Stimulated activated CD4-positive, alpha-beta T cell treated with anti-CD3 and anti-CD28 coated beads, Interleukin-12 subunit alpha, Interleukin-12 subunit beta, amount 100 ng/mL, for 4 hours (primary cell): ENCODE results near the gene KCNIP1.
"Not testable (repeated sequence)": the region's sequence is repeated elsewhere in the genome, so short reads cannot be mapped to it uniquely, and the experiment has no call there.

Experiments used
- DNase-seq: peaks from one replicate; pipeline ENCODE4 v3.0.0-alpha.2; 2020

The KCNIP1 gene

DNA sequence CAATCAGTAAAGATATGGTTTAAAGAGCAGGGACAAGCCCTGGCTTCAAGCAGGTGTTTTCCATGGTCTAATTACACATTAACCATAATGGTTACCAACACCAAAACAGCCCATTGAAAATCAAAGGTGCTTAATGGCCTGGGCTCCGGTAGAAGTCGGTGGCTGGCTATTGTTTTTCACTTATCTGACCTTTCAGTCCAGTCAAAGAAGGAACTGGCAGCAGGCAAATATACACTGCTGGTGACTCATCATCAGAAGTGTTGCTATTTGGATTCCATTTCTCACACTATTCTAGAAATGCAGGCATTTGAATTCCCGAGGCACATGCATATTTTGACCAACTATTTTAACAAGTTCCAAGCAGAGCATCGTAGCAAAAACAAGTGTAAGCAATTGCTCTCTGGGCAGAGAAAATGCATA is 253.4 kb downstream of the KCNIP1 start:
- DNase-seq, result no peak

DNA sequence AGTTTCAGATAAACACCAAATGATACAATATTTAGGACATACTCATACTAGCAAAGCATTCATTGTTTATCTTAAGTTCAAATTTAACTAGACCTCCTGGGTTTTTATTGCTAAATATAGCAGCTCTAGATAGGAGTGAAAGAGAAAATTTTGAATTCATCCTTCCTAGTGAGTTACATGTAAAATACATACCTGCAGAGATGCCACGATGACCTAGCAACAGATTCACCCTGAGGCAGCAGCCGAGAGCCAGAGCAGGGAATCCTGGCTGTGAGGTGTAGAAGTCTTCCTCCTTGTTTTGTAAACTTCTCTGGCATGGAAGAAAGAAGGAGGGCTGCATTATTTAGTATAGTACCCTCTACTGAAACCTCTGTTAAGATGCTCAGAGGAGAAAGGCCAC is 253.8 kb downstream of the KCNIP1 start:
- no peak for DNase-seq

DNA sequence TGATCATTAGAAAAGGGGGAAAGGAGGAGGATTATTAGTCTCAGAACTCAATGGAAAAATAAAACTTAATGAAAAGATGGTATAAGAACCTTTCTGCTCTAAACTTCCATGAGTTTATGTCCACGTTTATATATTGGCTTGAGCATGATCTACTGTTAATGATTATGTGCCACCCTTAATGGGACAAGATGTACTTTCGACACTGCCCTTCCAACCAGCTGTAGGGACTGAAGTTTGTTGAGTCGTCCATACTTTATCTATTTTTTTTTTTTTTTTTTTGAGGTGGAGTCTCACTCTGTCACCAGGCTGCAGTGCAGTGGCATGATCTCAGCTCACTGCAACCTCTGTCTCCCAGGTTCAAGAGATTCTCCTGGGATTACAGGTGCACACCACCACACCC is 254.7 kb downstream of the KCNIP1 start:
- no peak for DNase-seq

DNA sequence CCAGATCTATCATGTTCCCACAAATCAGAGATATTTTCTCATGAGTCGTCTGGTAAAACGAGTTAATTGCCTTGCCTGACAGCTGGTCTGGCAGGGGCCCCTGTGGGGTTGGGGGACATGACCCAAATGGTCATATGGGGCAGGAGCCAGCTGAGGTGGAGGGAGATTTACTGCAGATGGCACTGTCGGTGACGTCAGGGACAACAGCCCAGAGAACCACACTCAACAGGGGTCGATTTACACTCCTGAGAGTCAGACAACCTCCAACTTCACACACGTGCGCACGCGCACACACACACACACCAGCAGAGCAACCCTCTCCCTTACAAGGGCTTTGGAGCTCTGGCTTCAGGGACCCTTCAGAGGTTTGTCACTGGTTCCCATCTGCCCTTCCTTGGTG is 256.3 kb downstream of the KCNIP1 start:
- DNase-seq, result no peak

DNA sequence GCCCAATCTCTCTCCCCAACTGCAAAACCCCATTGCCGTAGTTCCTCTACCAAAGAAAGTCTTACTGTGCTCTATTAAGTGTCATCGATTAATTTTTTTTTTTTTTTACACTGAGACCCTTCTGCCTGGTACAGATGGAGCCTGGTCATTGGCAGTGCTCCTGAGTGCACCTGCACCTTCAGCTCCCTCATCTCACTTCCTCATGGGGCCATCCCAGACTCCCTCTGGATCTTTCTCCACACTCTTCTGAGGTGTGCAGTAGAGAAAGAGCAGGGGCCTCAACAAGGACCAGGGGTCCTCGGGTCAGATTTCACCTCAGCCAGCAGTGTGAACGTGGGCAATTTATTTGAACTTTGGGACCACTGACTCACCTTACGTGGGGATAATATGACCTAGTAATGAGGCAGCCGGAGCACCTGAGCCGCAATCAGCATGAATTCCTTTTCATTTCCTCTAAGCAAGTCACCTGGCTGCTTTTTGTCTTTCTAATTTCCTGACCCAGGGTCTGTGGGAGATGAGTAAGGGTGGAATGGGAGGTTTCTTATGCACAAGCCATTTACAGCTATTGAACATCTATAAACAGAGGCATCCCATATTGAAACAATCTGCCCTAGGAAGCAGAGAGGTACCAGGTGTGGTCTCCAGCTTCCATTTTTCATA is 257.4 kb downstream of the KCNIP1 start:
- DNase-seq, result no peak

DNA sequence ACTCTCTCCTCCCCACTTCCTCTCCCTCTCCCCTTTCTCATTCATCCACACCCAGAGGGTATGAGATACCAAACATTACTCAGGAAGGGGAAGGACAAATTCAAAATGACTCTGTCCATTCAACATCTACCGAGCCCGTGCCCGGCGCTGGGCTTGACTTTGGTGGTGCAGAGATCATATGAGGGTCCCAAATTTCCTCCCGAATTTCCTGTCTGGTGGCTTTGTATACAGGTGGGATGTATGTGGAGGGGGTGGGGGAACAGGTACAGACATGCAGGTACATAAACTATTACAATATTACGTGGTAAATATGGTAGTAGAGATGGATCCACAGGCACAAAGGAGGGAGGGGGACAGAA is 257.9 kb downstream of the KCNIP1 start:
- DNase-seq, result no peak

DNA sequence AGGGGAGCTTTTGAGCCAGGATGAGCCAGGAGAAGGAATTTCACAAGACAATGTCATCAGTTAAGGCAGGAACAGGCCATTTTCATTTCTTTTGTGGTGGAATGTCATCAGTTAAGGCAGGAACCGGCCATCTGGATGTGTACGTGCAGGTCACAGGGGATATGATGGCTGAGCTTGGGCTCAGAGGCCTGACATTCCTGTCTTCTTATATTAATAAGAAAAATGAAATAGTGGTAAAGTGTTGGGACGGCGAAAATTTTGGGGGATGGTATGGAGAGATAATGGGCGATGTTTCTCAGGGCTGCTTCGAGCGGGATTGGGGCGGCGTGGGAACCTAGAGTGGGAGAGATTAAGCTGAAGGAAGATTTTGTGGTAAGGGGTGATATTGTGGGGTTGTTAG is 258.5 kb downstream of the KCNIP1 start:
- not testable (repeated sequence) for DNase-seq

DNA sequence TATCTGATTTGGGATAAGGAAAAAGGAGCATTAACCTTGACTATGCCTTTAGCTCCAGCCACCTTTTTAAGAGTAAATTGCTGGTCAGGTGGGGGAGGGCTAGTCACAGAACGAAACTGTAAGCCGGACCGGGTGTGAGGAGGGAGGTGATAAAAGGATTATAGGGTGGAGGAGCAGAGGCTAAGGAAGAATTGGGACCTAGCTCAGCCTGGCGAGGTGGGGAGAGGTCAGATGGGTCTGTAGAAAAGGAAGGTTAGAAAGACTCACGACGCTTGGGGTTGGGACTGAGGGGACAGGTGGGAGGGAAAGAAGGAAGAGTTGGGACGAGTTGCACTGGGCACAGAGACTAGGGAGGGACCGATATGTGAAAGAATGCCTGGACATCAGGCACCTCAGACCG is 262.0 kb downstream of the KCNIP1 start:
- DNase-seq, result not testable (repeated sequence)

DNA sequence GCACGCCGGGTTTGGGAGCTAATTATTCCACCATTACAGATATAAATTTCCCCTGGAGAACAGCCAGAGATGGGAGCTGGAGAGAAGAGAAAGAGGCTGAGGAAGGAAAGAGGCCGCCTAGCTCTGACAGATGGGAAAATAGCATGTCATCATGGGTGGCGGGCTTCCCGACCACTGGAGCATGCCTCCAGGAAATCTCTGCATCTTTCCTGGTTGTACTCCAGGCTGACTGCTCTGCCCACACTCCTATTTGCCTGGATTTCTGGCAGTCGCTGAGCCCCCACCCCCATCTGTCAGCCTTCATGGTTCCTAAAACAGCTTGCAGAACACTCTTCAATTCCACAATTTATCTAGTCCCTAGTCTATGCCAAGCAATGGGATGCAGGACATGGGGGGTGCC is 265.4 kb downstream of the KCNIP1 start:
- DNase-seq, result no peak

DNA sequence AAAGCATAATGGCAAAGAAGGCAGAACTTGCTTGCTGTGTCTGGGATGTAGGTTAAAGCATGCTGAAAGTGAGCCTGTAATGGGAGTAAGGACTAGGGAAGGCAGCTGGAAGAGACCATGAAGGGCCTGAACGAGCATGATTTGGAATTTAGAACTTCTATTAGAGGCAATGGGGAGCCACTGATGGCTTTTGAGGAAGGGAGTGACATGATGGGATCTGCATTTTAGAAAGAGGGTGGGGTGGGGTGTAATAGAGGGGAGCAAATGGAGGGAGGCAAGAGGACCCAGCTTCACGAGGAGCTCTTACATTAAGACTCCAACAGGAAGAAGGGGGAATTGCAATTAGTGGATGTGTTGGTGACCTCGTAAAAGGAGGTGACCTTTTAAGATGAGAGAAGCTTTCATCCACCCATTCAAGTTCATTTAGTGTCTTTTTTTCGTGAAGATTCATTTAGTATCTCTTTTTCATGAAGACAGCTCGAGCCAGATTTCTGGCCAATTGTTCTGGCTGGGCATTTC is 266.1 kb downstream of the KCNIP1 start:
- DNase-seq, result no peak

DNA sequence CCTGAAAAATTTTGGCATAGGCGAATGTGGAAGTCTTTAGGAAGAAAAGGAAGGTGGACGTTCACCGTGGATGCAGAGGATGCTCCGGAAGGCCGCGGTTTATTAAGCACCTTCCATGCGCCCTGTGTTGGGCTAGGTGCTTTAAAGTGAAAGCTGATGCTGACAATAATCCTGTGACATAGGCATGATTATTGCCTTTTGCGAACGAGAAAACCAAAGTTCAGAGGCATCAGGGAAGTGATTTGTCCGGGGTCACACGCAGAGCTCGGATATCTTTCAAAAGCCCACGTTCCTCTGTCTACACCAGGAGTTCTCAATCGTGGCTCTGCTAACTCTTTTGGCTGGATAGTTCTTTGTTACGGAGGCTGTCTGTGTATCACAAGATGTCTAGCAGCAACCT is 267.7 kb downstream of the KCNIP1 start:
- DNase-seq, result no peak

DNA sequence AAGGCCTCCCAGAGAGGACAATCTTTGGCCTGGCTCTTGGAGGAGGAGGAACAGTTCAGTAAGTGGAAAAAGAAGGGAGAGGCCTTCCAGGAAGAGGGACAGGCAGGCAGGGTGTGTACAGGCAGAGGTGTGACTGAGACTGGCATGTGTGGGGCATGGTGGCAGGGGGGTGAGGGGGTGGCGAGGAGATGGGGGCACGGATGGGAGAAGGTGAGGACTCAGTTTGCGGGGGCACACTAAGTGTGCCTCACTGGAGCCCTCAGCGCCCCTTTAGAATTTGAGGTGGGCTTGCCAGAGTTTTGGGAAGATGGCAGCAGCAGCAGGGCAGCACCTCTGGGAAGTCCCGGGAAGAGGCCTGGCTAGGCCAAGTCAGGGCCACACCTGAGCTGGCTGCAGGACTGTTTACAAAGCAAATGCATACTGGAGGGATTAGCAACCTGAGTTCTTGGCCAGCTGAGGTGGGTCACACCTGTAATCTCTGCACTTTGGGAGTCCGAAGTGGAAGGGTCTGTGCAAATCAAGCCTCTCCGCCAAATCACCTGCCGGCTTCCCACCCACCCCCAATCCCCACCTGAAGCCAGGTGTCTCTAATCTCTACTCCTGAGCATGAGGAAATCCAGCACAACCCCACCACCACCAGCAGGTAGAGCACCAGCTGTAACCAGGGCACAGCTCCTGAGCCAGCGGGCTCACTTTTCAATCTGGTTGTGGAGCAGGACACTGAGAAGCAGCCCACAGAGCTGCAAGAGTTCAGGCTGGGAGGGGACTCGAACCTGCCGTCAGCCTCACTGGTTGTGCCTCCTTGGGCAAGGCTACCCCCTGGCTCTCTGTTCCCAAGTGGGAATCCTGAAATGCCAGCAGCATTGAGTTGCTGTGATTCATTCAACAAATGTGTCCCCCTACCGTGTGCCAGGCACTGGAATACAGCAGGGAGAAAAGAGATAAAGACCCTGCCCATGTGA is 269.5 kb downstream of the KCNIP1 start:
- DNase-seq, result no peak

DNA sequence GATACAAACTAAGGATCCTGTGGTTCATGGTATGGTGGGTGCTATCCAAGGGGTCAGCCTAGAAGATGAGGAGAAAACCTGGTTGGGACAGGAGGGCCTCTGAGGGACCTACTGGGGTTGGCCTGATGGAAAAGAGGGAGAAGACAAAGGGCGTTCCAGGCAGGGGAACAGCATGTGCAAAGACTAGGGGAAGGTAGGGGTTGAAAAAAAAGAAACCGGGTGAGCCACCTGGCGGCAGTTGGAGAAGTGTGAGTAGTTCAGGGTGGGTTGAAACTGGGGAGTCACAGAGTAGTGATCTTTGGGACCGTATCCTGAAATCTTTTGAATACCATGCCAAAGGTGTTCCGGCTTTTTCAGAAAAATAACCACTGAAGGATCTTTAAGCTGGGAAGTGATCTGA is 271.0 kb downstream of the KCNIP1 start:
- no peak for DNase-seq

DNA sequence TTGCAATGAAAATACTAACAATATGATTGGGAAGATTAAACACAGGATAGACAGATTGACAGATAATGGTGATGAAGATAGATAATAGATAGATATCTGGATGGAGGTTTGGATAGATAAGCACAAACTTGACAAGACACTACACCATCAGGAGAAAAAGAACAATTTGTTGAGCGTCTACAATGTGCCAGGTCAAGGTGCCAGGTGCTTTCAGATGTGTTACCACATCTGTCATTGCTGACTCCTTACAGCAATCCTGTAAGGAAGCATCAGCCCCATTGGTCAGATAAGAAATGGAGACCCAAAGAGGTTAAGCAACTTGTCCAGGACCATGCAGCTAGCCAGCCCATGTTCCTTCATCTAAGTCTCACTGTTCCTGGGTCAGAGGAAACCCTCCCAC is 278.1 kb downstream of the KCNIP1 start:
- DNase-seq, result no peak

DNA sequence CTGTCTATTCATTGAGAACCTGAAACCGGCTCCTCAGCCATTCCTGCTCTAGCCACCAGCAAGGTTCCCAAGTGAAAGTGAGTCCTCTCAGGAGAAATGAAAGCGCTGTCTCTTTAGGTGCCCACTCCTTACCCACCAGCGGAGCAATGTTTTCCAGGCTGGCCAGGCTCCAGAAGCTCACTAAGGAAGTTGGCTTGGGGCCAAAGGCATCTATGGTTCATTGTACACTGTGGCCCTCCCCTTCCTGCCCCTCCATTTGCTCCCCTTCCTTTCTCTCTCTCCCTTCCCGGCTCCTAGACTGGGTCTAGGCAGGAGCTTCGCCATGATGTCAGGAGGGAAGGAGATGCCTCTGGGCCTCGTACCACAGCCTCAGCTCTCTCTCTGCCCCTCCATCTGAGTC is 278.6 kb downstream of the KCNIP1 start:
- no peak for DNase-seq

DNA sequence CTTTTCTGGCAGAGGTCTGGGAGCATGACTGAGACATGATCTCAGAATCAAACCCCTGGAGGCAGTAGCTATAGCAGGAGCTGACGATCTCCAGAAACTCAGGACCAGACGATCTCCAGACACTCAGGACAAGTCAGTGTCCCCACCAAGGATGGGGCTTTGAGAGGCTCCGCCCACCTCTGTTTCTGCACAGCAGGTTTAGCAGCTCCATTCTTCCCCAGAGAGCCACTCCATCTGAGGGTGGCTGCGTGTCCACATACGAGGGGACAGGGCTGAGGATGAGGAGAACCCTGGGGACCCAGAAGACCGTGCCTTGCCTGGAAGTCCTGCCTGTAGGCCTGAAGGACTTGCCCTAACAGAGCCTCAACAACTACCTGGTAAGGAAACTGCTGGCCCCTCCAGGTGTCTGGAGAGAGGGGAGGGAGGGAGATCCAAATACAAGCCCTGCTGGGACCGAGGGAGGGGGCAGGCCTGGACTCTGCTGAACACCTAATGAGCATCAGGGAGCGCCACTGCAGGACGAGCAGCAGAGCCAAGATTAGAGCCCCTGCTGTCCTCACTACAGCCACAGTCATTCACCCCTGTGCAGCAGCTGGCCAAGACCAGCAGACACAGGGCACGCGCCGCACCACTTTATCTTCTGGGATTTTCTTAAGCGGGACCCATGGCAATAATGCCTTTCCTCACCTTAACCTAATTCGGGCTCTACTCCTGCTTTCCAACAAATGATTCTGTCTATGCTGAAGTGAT is 279.9 kb downstream of the KCNIP1 start, which contains the start of gene GABRP:
TSS of gene GABRP (plus strand) at position 228 of the 750 bp plus-strand sequence. CDS start 4,891 bp downstream, outside the sequence.
- DNase-seq, result no peak

DNA sequence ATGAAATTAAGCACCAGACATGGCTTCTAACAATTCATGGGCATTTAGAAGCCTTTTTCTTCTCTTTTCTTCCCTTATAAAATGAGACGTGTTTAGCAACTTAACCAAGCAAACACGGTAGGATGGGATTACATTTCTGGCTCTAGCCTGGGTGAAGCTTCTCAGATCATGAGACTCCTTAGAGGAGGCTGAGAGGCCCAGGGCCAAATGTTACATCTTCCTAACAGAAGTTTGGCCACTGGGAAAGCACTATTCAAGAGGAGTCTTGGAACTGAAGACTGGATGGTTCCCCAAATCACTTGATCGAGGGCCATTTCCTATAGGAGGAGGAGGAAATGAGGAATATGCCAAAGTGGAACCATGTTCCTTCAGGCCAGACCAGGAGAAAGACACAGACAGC is 281.6 kb downstream of the KCNIP1 start:
- DNase-seq, result no peak
